Activated T-helper 1 cell treated with anti-CD3 and anti-CD28 coated beads, Interleukin-12 subunit alpha, Interleukin-12 subunit beta, Interleukin-2, Interleukin-4 antibody, amounts not matched to agents 30 ng/mL and 10 ng/mL and 1 ng/mL, durations not matched to agents 14 hours and 24 hours and 36 hours (primary cell): Measurements from ENCODE around the gene PYCR2. TPM values are rescaled to one million over a fixed set of nuclear protein-coding genes. Genes with fewer than 3 reads are reported as not detected.
A peak's percentile ranks its signal among the peaks of the same experiment; 100 is the strongest.
"Not testable (repeated sequence)": the region's sequence is repeated elsewhere in the genome, so short reads cannot be mapped to it uniquely, and the experiment has no call there.

Experiments used
- DNase-seq: peaks from one replicate; pipeline ENCODE4 v3.0.0; 2021; ENCODE audit warnings: low spot score
- H3K27ac Mint-ChIP-seq: one replicate; pipeline ENCODE4 v1.8.0; 2021; ENCODE audit warnings: mild to moderate bottlenecking, mixed read lengths
- H3K27me3 Mint-ChIP-seq: one replicate; pipeline ENCODE4 v1.8.0; 2022; ENCODE audit warnings: mild to moderate bottlenecking, moderate library complexity, mixed read lengths; ENCODE audit not compliant: insufficient read depth
- H3K36me3 Mint-ChIP-seq: one replicate; pipeline ENCODE4 v1.8.0; 2021; ENCODE audit warnings: low read depth, mixed read lengths
- H3K4me1 Mint-ChIP-seq: one replicate; pipeline ENCODE4 v1.8.0; 2021; ENCODE audit warnings: low read depth, mixed read lengths
- H3K4me3 Mint-ChIP-seq: one replicate; pipeline ENCODE4 v1.8.0; 2021; ENCODE audit warnings: mild to moderate bottlenecking, moderate library complexity, mixed read lengths
- H3K9me3 Mint-ChIP-seq: one replicate; pipeline ENCODE4 v1.8.0; 2021; ENCODE audit warnings: mixed read lengths
- intact Hi-C: fragments of 100-400 bp; cut with micrococcal nuclease; formaldehyde crosslinking; loops from one replicate; pipeline ENCODE4 v1.15.1; 2024
- total RNA-seq: library from RNA; stranded (reverse); gene quantifications from 2 replicates; pipeline ENCODE4 v1.2.3, GENCODE V29; 2022

Gene PYCR2
- total RNA-seq, 1 donor from 2014 or later: 137 TPM

DNA sequence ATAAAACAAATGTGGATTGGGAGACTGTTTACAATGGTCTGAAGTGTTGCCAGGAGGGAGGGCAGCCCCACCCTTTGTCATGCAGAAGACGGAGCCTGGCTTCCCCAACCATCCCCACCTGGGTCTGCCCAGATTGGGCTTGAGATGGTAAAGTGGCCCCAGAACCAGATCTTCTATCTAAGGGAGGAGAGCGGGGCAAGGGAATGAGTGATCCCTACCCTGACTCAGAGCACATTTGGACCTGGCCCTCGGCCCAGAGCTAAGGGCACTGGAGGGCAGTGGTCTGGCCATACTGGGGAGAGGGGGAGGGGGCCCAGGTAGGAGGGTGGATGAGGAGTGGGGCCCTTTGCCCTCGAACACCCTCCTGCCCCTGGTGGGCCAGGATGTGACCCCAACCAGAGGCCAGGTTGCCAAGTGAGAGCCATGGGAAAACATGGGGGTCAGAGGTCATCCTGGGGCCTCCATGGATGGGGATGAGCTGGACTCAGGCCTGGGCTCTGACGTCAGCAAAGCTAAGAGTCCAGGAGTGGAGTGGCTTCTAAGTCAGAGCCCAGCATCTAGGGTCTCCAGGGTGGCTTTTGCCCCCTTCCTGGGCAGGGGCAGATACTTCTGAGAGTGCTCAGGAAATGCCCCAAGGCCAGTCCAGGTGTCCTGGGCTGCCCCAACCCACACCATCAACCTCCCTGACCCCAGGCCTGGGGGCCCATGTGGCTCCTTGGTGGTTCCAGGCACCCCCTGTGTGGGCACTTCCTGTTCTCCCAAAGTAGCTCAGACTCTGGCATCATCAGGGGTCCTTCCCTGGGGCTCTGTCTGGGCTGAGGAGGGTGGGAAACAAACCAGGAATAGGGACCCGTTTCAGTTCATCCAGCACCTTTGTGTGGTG is 33.5 kb downstream of the PYCR2 start:
- H3K4me3 Mint-ChIP-seq: no peak overlapping the region
- no peak overlapping the region for H3K27ac Mint-ChIP-seq
- peaks cover 33% of the 10 kb centered on the region for H3K27me3 Mint-ChIP-seq
- intact Hi-C loops: no loop called here
- DNase-seq: no peak
- H3K36me3 Mint-ChIP-seq: no peaks in the 10 kb centered on the region
- H3K4me1 Mint-ChIP-seq: peaks cover 15% of the 10 kb centered on the region
- no peaks in the 10 kb centered on the region for H3K9me3 Mint-ChIP-seq

DNA sequence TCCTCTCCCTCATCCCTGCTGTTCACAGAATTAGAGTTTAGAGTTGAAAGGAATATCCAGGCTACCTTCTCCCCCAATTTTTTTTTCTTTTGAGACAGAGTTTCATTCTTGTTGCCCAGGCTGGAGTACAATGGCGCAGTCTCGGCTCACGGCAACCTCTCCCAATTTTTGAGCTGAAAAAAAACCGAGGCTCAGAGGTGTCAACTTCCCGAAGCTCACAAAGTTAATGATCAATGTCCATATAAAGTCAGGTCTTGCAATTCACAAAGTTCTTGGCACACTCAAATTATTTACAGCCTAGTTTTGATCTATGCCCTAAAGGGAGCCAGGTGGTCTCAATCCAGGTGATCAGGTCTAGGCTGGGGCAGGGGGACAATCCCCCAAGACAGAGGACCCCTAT is 34.3 kb downstream of the PYCR2 start:
- intact Hi-C loops: no loop called here
- no peak overlapping the region for H3K27ac Mint-ChIP-seq
- no peak for DNase-seq
- peaks cover 15% of the 10 kb centered on the region for H3K4me1 Mint-ChIP-seq
- no peak overlapping the region for H3K4me3 Mint-ChIP-seq
- no peaks in the 10 kb centered on the region for H3K9me3 Mint-ChIP-seq
- H3K27me3 Mint-ChIP-seq: peaks cover 34% of the 10 kb centered on the region
- no peaks in the 10 kb centered on the region for H3K36me3 Mint-ChIP-seq

DNA sequence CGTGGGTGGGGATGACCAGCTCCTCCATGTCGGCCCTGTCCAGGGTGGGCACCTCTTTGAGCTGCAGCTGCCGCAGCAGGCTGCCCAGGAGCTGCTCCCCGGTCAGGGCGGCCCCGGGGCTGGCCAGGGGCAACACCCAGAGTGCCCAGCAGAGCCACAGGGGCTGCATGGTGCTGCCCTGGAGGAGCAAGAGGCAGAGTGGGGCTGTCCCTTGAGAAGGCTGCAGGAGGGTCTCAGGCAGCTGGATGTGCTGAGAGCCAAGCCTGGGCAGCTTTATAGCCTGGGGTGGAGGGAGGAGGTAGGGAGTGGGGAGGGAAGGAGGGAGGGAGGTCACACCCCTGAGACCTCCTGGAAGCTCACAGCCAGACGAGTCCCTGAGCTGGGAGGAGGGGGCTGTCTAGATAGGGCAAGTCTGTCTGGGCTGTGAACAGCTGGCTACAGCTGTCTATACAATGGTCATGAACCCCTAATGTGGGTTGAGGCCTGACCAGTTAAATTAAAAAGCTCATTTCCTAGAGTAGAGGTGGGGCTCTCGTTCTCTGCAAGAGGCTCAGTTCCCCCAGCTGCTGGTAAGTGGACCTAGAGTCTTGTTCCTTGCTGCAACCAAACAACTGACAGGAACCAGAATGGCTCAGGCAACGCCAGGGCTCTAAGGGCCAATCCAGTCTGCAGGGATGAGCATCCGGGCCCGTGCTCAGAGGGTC is 35.0 kb downstream of the PYCR2 start, which contains the start of gene LEFTY1:
Gene LEFTY1, minus strand, starts transcription at position 249 of the 704 bp plus-strand sequence. Its CDS starts 80 bp downstream, at position 169.
- Mint-ChIP-seq H3K27ac (no peak within 1 kb of the TSS), H3K4me1 (peaks cover 14% of the 10 kb centered on the region), H3K27me3 (peaks cover 32% of the 10 kb centered on the region), H3K9me3 (no peaks in the 10 kb centered on the region), H3K4me3 (no peak within 1 kb of the TSS), H3K36me3 (no peaks in the 10 kb centered on the region)
- intact Hi-C loops: no loop called here
- no peak for DNase-seq

DNA sequence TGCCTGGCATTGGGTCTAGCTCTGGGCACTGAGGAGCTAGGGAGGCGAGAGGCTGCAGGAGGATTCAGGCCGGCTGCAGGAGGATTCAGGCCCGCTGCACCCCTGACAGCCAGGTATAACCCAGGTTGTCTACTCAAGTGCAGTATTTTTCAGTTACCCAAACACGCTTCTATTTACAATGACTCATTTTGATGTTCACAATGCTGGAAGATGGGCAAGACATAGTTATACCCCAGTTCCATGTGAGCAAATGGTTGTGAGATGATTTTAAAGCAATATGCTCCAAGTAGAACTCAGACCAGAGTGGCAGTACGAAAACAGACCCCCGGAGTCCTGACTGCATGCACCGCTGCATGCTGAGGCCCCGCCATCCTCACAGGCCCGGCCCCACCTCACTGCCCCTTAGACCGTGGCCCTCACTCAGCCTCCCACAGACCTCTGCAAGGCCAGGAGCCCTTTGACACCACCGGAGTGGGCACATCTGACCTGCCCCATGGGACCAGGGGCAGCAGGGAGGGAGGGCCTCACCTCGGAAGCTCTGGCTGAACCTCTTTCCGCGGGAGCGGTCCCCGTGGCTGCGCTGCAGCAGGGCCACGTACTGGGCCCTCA is 35.7 kb downstream of the PYCR2 start:
- no peak for DNase-seq
- no peaks in the 10 kb centered on the region for H3K9me3 Mint-ChIP-seq
- H3K36me3 Mint-ChIP-seq: peaks cover 2% of the 10 kb centered on the region
- no peak overlapping the region for H3K4me3 Mint-ChIP-seq
- no peak overlapping the region for H3K27ac Mint-ChIP-seq
- intact Hi-C loops: no loop called here
- H3K27me3 Mint-ChIP-seq: peaks cover 30% of the 10 kb centered on the region
- peaks cover 16% of the 10 kb centered on the region for H3K4me1 Mint-ChIP-seq

DNA sequence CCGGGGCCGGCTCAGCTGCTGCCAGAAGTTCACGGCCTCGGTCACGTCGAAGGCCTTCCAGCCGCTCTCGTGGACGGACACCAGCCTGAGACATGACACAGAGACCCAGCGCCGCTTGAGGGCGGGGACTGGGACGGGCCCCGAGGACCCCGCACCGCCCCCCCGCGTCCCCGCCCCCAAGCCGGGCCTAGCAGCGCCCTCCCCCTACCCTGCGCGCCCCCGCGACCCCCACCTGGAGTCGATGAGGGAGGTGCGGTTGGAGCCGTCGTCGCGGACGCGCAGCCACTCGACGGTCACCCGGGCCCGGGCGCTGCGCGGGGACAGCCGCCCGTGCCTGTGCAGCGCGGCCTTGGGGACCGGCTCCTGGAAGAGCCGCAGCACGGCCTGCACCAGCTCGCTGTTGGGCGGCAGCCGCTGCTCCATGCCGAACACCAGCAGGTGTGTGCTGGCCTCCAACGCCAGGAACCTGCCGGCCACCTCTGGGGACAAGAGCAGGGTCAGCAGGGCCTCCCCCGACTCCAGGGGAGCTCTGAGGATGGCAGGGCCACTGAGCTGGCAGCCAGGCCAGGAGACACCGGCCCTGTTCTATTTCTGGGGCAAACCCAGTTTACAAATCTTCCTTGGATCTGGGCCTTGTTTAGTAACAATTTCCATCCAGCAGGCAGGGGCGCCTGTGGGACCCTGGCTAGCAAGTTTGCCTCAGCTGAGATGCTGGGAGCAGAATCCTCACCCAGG is 36.3 kb downstream of the PYCR2 start:
- Mint-ChIP-seq H3K4me1 (peaks cover 20% of the 10 kb centered on the region), H3K27me3 (peaks cover 29% of the 10 kb centered on the region)
- H3K4me3 Mint-ChIP-seq, H3K27ac Mint-ChIP-seq, DNase-seq, H3K9me3 Mint-ChIP-seq, H3K36me3 Mint-ChIP-seq, intact Hi-C loops: not testable (repeated sequence)

DNA sequence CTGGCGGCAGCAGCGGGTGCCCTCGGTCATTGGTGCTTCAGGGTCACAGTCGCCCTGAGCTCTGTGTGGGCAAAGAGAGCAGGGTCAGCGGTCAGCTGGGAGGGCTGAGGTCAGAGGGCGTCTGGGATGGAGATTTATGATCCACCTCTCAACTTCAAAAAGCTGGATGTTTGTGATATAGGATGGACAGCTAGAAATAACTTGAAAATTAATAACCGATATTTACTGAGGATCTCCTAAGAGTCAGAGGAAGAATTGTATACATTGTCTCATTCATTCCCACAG is 37.1 kb downstream of the PYCR2 start:
- H3K4me3 Mint-ChIP-seq: no peak overlapping the region
- H3K9me3 Mint-ChIP-seq: no peaks in the 10 kb centered on the region
- H3K36me3 Mint-ChIP-seq: peaks cover 2% of the 10 kb centered on the region
- peaks cover 26% of the 10 kb centered on the region for H3K27me3 Mint-ChIP-seq
- H3K4me1 Mint-ChIP-seq: peaks cover 20% of the 10 kb centered on the region
- no peak for DNase-seq
- no peak overlapping the region for H3K27ac Mint-ChIP-seq
- intact Hi-C loops: no loop called here

DNA sequence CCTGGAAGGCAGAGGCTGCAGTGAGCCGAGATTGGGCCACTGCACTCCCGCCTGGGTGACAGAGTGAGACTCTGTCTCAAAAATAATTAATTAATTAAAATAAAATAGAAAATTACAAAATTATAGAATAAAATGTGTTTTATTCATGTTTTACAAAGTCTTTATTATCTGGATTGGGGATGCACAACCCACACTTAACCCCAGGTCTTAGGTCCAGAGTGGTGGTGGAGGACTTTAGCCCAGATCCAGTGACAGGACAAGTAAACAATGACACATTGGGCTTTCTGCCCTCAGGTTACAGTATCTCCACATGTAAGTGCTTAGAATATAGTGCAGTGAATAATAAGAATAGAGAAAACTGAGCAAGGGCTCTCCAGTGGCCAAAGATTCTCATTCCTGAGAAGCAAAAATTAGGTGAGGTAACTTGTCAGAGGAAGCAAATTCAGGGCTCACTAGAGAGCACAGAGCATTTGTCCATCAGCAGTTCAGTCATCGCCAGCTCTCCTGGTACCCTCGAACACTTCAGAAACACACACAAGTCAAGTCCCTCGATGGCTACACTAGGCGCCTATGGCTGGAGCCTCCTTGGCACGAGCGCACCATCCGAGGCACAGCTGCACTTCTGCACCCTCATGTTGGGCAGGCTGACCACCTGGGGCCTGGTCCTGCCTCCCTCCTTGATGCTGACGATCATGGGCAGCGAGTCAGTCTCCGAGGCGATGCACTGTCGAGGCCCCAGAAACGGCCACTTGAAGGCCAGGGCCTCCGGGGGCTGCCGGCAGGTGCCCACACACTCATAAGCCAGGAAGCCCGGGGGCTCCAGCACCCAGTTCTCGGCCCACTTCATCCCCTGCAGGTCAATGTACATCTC is 37.7 kb downstream of the PYCR2 start:
- H3K27ac Mint-ChIP-seq: no peak overlapping the region
- peaks cover 15% of the 10 kb centered on the region for H3K4me1 Mint-ChIP-seq
- H3K9me3 Mint-ChIP-seq: no peaks in the 10 kb centered on the region
- DNase-seq: no peak
- intact Hi-C loops: no loop called here
- peaks cover 23% of the 10 kb centered on the region for H3K27me3 Mint-ChIP-seq
- H3K36me3 Mint-ChIP-seq: peaks cover 2% of the 10 kb centered on the region
- no peak overlapping the region for H3K4me3 Mint-ChIP-seq

DNA sequence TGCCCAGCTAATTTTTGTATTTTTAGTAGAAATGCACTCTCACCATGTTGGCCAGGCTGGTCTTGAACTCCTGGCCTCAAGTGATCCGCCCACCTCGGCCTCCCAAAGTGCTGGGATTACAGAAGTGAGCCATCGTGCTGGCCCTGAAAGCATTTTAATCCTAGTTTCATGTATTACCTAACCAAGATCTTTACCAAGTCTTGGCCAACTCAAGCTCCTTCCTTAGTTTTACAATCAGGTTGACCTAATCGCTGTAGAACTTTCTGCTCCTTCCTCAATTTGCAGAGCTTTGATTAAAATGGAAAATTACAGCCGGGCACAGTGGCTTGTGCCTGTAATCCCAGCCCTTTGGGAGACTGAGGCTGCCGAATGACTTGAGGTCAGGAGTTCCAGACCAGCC is 38.7 kb downstream of the PYCR2 start:
- no peak for DNase-seq
- Mint-ChIP-seq H3K27ac (no peak overlapping the region), H3K4me3 (no peak overlapping the region), H3K9me3 (no peaks in the 10 kb centered on the region), H3K36me3 (peaks cover 2% of the 10 kb centered on the region), H3K27me3 (peaks cover 20% of the 10 kb centered on the region), H3K4me1 (peaks cover 21% of the 10 kb centered on the region)
- intact Hi-C loops: no loop called here

DNA sequence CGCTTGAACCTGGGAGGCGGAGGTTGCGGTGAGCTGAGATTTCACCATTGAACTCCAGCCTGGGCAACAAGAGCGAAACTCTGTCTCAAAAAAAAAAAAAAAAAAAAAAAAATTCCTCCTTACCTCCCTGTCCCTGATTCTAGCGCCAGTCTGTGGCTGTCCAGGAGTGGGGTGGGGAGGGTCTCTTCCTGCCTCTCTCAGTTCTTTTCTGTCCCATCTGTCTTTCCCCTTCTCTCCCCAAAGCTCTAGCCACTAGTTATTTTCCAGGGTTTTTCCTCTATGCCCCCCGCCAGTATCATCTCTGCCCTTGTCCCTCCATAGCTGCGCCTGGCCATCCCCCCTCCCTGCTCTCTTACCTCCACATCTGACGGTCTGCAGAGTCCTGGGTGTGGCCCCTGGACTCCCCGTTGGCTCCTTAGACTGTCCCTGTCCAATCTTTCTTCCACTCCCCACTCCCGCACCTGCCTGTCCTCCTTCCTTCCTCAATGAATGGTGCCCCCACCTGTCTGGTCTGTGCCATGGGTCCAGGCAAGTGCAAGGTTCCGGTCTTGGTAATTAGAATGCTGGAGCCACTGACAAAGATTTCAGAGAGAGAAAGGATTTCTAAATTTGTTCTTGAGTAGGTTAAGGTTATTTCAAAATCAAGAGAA is 40.3 kb downstream of the PYCR2 start:
- H3K4me1 Mint-ChIP-seq: peaks cover 36% of the 10 kb centered on the region
- H3K4me3 Mint-ChIP-seq: peak overlapping the region; percentile 86
- H3K9me3 Mint-ChIP-seq: no peaks in the 10 kb centered on the region
- peaks cover 20% of the 10 kb centered on the region for H3K27me3 Mint-ChIP-seq
- peak overlapping the region; percentile 58 for H3K27ac Mint-ChIP-seq
- peaks cover 2% of the 10 kb centered on the region for H3K36me3 Mint-ChIP-seq
- DNase-seq: no peak
- intact Hi-C loops: loop anchor here (2.0 kb wide), 1 partner anchor 115 kb away; the partner anchor contains the start of gene SDE2

DNA sequence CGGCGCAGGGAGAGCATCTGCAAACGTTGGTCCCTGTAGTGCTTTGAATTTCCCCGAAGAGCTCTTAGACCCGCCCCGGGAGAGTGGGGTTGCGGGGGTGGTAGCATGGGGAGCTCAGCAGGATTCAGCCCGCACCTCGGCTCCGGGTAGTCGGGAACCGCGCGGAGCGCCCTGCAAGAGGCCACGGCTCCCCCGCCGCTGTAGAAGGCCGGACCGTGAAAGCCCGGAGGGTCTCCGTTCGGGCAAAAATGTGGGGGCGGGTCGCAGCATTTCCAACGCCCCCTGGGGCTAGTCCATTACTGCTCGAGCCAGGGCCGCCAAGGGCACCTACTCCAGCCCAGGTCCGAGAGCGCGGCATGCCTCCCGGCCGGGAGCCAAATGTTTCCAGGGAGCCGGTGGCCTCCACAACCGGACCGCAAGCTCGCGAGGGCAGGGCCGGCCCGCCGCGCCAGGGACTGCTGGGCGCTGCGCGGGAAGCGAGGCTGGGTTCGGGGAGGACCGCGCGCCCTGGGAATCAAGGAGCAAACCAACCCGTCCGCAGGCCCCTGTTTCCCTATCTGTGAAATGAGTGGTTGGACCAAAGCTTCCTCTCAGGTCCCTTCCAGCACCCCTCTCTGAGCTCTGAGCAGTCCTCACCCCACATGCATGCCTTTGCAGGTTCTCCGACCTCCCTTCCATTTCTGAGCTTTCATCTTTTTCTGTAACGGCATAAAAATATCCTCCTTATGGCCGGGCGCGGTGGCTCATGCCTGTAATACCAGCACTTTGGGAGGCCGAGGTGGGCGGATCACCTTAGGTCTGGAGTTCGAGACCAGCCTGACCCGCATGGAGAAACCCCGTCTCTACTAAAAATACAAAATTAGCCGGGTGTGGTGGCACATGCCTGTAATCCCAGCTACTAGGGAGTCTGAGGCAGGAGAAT is 41.1 kb downstream of the PYCR2 start:
- H3K4me3 Mint-ChIP-seq: peak overlapping the region; percentile 86
- H3K4me1 Mint-ChIP-seq: peaks cover 43% of the 10 kb centered on the region
- peak; percentile 9 for DNase-seq
- peaks cover 8% of the 10 kb centered on the region for H3K36me3 Mint-ChIP-seq
- H3K27me3 Mint-ChIP-seq: peaks cover 19% of the 10 kb centered on the region
- intact Hi-C loops: loop anchor here (1.0 to 2.0 kb wide), 3 partner anchors 14 to 116 kb away; partner anchors contain the start of genes PYCR2 and SDE2
- H3K9me3 Mint-ChIP-seq: no peaks in the 10 kb centered on the region
- peak overlapping the region; percentile 76 for H3K27ac Mint-ChIP-seq
